Breast epithelium (tissue), 3 donors: Measurements from ENCODE around the gene XG.

Source experiments
- CTCF ChIP-seq, 3 donors: fragments of 450-650 bp; IDR thresholded peaks; one replicate each; pipeline ENCODE4 v1.5.1; 2016 to 2017; ENCODE audit warnings: antibody characterized with exemption in 3 of 3, mild to moderate bottlenecking in 3 of 3, moderate library complexity in 3 of 3
- POLR2A ChIP-seq: fragments of 450-650 bp; IDR thresholded peaks from one replicate; pipeline ENCODE4 v1.6.1; 2016; ENCODE audit warnings: antibody characterized with exemption, mild to moderate bottlenecking, moderate library complexity

GRCh38 chrX:2823795-2824386, 72.1 kb downstream of the XG start:
- TF ChIP-seq POLR2A (no peak), CTCF (IDR thresholded peaks at IDR 0.05) (no peak)
